ENCODE data around the gene ZNF32. TPM values are rescaled to one million over a fixed set of nuclear protein-coding genes. Genes with fewer than 3 reads are reported as not detected.

ZNF32 gene
- total RNA-seq, 1 donor from 2014 or later = 46.7 TPM

GRCh38 chr10:43689618-43689954 lies 40.9 kb upstream of the ZNF32 start:
- no peak overlapping the region for H3K27ac Mint-ChIP-seq
- peak overlapping the region; percentile 78 for H3K4me3 Mint-ChIP-seq
- no peak for TF ChIP-seq CTCF (IDR thresholded peaks at IDR 0.05; ENCODE audit: unreplicated experiment)
- H3K4me1 Mint-ChIP-seq = peaks cover 6% of the 10 kb centered on the region
- H3K36me3 Mint-ChIP-seq = no peaks in the 10 kb centered on the region
- peaks cover 69% of the 10 kb centered on the region for H3K27me3 Mint-ChIP-seq (ENCODE audit: low read depth)
- DNase-seq (ENCODE audit: low spot score in 2 of 2, unreplicated experiment in 2 of 2) = peak in 1 of 2 experiments; percentile 61
- no peaks in the 10 kb centered on the region for H3K9me3 Mint-ChIP-seq

GRCh38 chr10:43689007-43689491 lies 40.4 kb upstream of the ZNF32 start:
- Mint-ChIP-seq H3K27ac (no peak overlapping the region), H3K4me3 (peak overlapping the region; percentile 78), H3K9me3 (no peaks in the 10 kb centered on the region), H3K27me3 (ENCODE audit: low read depth) (peaks cover 68% of the 10 kb centered on the region), H3K36me3 (no peaks in the 10 kb centered on the region), H3K4me1 (peaks cover 6% of the 10 kb centered on the region)
- DNase-seq (ENCODE audit: low spot score in 2 of 2, unreplicated experiment in 2 of 2) = no peak
- TF ChIP-seq CTCF (IDR thresholded peaks at IDR 0.05; ENCODE audit: unreplicated experiment) = no peak

GRCh38 chr10:43688348-43688892 lies 39.7 kb upstream of the ZNF32 start:
- Mint-ChIP-seq H3K27ac (no peak overlapping the region), H3K9me3 (no peaks in the 10 kb centered on the region), H3K4me1 (peaks cover 6% of the 10 kb centered on the region), H3K36me3 (no peaks in the 10 kb centered on the region), H3K27me3 (ENCODE audit: low read depth) (peaks cover 67% of the 10 kb centered on the region), H3K4me3 (peak overlapping the region; percentile 35)
- TF ChIP-seq CTCF (IDR thresholded peaks at IDR 0.05; ENCODE audit: unreplicated experiment) = no peak
- DNase-seq (ENCODE audit: low spot score in 2 of 2, unreplicated experiment in 2 of 2) = no peak

GRCh38 chr10:43687373-43687772 lies 38.7 kb upstream of the ZNF32 start:
- no peaks in the 10 kb centered on the region for H3K9me3 Mint-ChIP-seq
- no peak overlapping the region for H3K27ac Mint-ChIP-seq
- H3K4me3 Mint-ChIP-seq = no peak overlapping the region
- peaks cover 6% of the 10 kb centered on the region for H3K4me1 Mint-ChIP-seq
- no peaks in the 10 kb centered on the region for H3K36me3 Mint-ChIP-seq
- peaks cover 67% of the 10 kb centered on the region for H3K27me3 Mint-ChIP-seq (ENCODE audit: low read depth)
- no peak for TF ChIP-seq CTCF (IDR thresholded peaks at IDR 0.05; ENCODE audit: unreplicated experiment)
- no peak for DNase-seq (ENCODE audit: low spot score in 2 of 2, unreplicated experiment in 2 of 2)

- Mint-ChIP-seq H3K4me3 (no peak overlapping the region), H3K36me3 (no peaks in the 10 kb centered on the region), H3K9me3 (no peaks in the 10 kb centered on the region)
Measured at GRCh38 chr10:43686414-43686813, 37.7 kb upstream of the ZNF32 start.

More at GRCh38 chr10:43686414-43686813, 37.7 kb upstream of the ZNF32 start:
- Mint-ChIP-seq H3K27me3 (ENCODE audit: low read depth) (peaks cover 67% of the 10 kb centered on the region), H3K27ac (no peak overlapping the region), H3K4me1 (peaks cover 6% of the 10 kb centered on the region)
- no peak for TF ChIP-seq CTCF (IDR thresholded peaks at IDR 0.05; ENCODE audit: unreplicated experiment)
- DNase-seq (ENCODE audit: low spot score in 2 of 2, unreplicated experiment in 2 of 2) = no peak

Measured in mesothelial cell of epicardium (in vitro differentiated cells).